SK-N-SH treated with all-trans-retinoic acid at 6 μM for 48 hours (cell line): Measurements from ENCODE around the gene KLF5.

ENCODE experiments used
- ATAC-seq: fragments of 200-7000 bp; cut with Tn5 transposase; 3 replicates; pipeline ENCODE4 v1.9.1; 2020; ENCODE audit warnings: mild to moderate bottlenecking, moderate library complexity
- ARNTL ChIP-seq: fragments of 450-650 bp; formaldehyde crosslinking; IDR thresholded peaks from 2 replicates; pipeline ENCODE4 v1.5.0; 2020; ENCODE audit warnings: low read depth, mild to moderate bottlenecking, moderate library complexity, borderline replicate concordance
- BACH2 ChIP-seq: fragments of 250-450 bp; sonication (Bioruptor Pico); IDR thresholded peaks from 2 replicates; pipeline ENCODE4 v1.9.0; 2021; ENCODE audit warnings: mild to moderate bottlenecking, borderline replicate concordance
- CSDC2 ChIP-seq: fragments of 250-450 bp; sonication (Bioruptor Pico); IDR thresholded peaks from 2 replicates; pipeline ENCODE4 v1.5.0; 2020; ENCODE audit warnings: mild to moderate bottlenecking, moderate library complexity
- ESRRG ChIP-seq: fragments of 250-450 bp; sonication (Bioruptor Pico); IDR thresholded peaks from 2 replicates; pipeline ENCODE4 v1.6.1; 2021; ENCODE audit warnings: mild to moderate bottlenecking
- ISL1 ChIP-seq: fragments of 250-450 bp; sonication (Bioruptor Pico); IDR thresholded peaks from 2 replicates; pipeline ENCODE4 v2.1.2; 2022; ENCODE audit warnings: mild to moderate bottlenecking, moderate library complexity
- OSR1 ChIP-seq: fragments of 250-450 bp; sonication (Bioruptor Pico); IDR thresholded peaks from 2 replicates; pipeline ENCODE4 v1.8.0; 2022; ENCODE audit warnings: moderate library complexity, mild to moderate bottlenecking, inconsistent platforms
- PPARA ChIP-seq: fragments of 250-450 bp; sonication (Bioruptor Pico); IDR thresholded peaks from 2 replicates; pipeline ENCODE4 v1.5.0; 2020; ENCODE audit warnings: mild to moderate bottlenecking, borderline replicate concordance
- RARB ChIP-seq: fragments of 250-450 bp; sonication (Bioruptor Pico); IDR thresholded peaks from 2 replicates; pipeline ENCODE4 v1.8.0; 2021; ENCODE audit warnings: mild to moderate bottlenecking, moderate library complexity
- SNAI2 ChIP-seq: fragments of 250-450 bp; sonication (Bioruptor Pico); IDR thresholded peaks from 2 replicates; pipeline ENCODE4 v1.5.0; 2020; ENCODE audit warnings: mild to moderate bottlenecking, moderate library complexity
- TCF4 ChIP-seq: fragments of 250-450 bp; sonication (Bioruptor Pico); IDR thresholded peaks from 2 replicates; pipeline ENCODE4 v1.8.0; 2021; ENCODE audit warnings: mild to moderate bottlenecking, moderate library complexity, borderline replicate concordance
- TOX ChIP-seq: fragments of 250-450 bp; sonication (Bioruptor Pico); IDR thresholded peaks from 2 replicates; pipeline ENCODE4 v1.8.0; 2021; ENCODE audit warnings: mild to moderate bottlenecking, moderate library complexity, borderline replicate concordance
- ZC3H10 ChIP-seq: fragments of 250-450 bp; sonication (Bioruptor Pico); IDR thresholded peaks from 2 replicates; pipeline ENCODE4 v1.5.1; 2021; ENCODE audit warnings: mild to moderate bottlenecking, moderate library complexity
- ZFP30 ChIP-seq: fragments of 450-650 bp; formaldehyde crosslinking; IDR thresholded peaks from 2 replicates; pipeline ENCODE4 v1.5.0; 2022; ENCODE audit warnings: mild to moderate bottlenecking, moderate library complexity
- ZNF565 ChIP-seq: fragments of 450-650 bp; formaldehyde crosslinking; conservative IDR thresholded peaks from 2 replicates; pipeline ENCODE4 v1.5.0; 2020; ENCODE audit warnings: low read depth, mild to moderate bottlenecking, moderate library complexity
- ZNF70 ChIP-seq: fragments of 450-650 bp; formaldehyde crosslinking; IDR thresholded peaks from 2 replicates; pipeline ENCODE4 v1.5.0; 2020; ENCODE audit warnings: mild to moderate bottlenecking, moderate library complexity
- ZNF8 ChIP-seq: fragments of 450-650 bp; formaldehyde crosslinking; IDR thresholded peaks from 2 replicates; pipeline ENCODE4 v1.5.0; 2020; ENCODE audit warnings: mild to moderate bottlenecking, moderate library complexity
- TF ChIP-seq, protein P1 (sequence below): fragments of 250-450 bp; sonication (Bioruptor Pico); IDR thresholded peaks from 2 replicates; pipeline ENCODE4 v1.8.0; 2020; ENCODE audit warnings: mild to moderate bottlenecking, moderate library complexity, borderline replicate concordance
- TF ChIP-seq, protein P2 (sequence below): fragments of 250-450 bp; sonication (Bioruptor Pico); IDR thresholded peaks from 2 replicates; pipeline ENCODE4 v1.8.0; 2021; ENCODE audit warnings: low read depth, mild to moderate bottlenecking, moderate library complexity, borderline replicate concordance
- TF ChIP-seq, protein P3 (sequence below): fragments of 250-450 bp; sonication (Bioruptor Pico); IDR thresholded peaks from 2 replicates; pipeline ENCODE4 v1.5.0; 2020; ENCODE audit warnings: mild to moderate bottlenecking, moderate library complexity
- TF ChIP-seq, protein P4 (sequence below): fragments of 250-450 bp; sonication (Bioruptor Pico); IDR thresholded peaks from 2 replicates; pipeline ENCODE4 v1.5.1; 2021; ENCODE audit warnings: mild to moderate bottlenecking, moderate library complexity
- TF ChIP-seq, protein P5 (sequence below): fragments of 250-450 bp; sonication (Bioruptor Pico); IDR thresholded peaks from 2 replicates; pipeline ENCODE4 v1.5.1; 2020; ENCODE audit warnings: low read depth, mild to moderate bottlenecking, moderate library complexity

KLF5 gene

DNA sequence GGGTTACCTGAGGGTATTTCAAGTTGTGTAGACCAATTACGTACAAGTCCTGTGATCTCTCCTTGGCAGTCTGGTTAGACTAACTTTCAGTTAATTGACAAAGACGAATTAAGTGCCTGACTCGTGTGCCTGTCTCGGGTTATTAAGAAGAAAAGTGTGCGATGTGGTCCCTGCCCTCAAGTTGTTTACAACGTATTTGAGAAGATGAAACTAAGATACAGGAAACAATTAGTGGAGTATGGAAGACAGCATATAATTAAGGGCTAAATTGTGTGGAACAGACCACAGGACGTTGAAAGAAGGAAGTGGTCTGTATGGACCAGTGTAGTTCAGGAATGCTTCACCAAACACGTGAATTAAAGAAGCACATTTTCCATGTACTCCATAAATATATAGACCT lies 49.2 kb downstream of the KLF5 start (continued):
- TF ChIP-seq, protein P1, sequence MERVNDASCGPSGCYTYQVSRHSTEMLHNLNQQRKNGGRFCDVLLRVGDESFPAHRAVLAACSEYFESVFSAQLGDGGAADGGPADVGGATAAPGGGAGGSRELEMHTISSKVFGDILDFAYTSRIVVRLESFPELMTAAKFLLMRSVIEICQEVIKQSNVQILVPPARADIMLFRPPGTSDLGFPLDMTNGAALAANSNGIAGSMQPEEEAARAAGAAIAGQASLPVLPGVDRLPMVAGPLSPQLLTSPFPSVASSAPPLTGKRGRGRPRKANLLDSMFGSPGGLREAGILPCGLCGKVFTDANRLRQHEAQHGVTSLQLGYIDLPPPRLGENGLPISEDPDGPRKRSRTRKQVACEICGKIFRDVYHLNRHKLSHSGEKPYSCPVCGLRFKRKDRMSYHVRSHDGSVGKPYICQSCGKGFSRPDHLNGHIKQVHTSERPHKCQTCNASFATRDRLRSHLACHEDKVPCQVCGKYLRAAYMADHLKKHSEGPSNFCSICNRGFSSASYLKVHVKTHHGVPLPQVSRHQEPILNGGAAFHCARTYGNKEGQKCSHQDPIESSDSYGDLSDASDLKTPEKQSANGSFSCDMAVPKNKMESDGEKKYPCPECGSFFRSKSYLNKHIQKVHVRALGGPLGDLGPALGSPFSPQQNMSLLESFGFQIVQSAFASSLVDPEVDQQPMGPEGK = no peak
- no peak for TF ChIP-seq ARNTL (CRISPR knock-in tag)

DNA sequence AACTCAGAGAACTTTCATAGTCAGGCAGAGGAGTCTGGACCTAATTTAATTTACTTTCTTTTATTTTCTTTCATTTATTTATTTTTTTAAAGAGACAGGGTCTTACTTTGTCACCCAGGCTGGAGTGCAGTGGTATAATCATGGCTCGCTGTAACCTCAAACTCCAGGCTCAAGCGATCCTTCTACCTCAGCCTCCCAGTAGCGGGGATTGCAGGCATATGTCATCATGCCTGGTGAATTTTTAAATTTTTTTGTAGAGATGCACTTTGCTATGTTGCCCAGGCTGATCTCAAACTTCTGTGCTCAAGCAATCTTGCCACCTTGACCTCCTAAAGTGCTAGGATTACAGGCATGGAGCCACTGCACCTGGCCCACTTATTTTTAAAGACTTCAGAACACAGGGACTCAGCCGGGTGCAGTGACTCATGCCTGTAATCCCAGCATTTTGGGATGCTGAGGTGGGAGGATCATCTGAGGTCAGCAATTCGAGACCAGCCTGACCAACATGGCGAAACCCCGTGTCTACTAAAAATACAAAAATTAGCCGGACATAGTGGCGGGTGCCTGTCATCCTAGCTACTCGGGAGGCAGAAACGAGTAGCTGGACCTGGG lies 50.6 kb downstream of the KLF5 start:
- TF ChIP-seq ISL1 (CRISPR knock-in tag) = no peak
- TF ChIP-seq ZNF565 = no peak
- no peak for TF ChIP-seq ARNTL (CRISPR knock-in tag)
- TF ChIP-seq TCF4 (CRISPR knock-in tag) = no peak
- TF ChIP-seq RARB (CRISPR knock-in tag) = no peak
- no peak for TF ChIP-seq PPARA (CRISPR knock-in tag)
- TF ChIP-seq, protein P2, sequence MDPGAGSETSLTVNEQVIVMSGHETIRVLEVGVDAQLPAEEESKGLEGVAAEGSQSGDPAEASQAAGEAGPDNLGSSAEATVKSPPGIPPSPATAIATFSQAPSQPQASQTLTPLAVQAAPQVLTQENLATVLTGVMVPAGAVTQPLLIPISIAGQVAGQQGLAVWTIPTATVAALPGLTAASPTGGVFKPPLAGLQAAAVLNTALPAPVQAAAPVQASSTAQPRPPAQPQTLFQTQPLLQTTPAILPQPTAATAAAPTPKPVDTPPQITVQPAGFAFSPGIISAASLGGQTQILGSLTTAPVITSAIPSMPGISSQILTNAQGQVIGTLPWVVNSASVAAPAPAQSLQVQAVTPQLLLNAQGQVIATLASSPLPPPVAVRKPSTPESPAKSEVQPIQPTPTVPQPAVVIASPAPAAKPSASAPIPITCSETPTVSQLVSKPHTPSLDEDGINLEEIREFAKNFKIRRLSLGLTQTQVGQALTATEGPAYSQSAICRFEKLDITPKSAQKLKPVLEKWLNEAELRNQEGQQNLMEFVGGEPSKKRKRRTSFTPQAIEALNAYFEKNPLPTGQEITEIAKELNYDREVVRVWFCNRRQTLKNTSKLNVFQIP (CRISPR knock-in tag) = no peak
- TF ChIP-seq ESRRG = no peak
- TF ChIP-seq, protein P1 = no peak
- no peak for TF ChIP-seq ZFP30 (CRISPR knock-in tag)
- TF ChIP-seq CSDC2 (CRISPR knock-in tag) = no peak
- TF ChIP-seq ZNF70 = no peak
- TF ChIP-seq, protein P3, sequence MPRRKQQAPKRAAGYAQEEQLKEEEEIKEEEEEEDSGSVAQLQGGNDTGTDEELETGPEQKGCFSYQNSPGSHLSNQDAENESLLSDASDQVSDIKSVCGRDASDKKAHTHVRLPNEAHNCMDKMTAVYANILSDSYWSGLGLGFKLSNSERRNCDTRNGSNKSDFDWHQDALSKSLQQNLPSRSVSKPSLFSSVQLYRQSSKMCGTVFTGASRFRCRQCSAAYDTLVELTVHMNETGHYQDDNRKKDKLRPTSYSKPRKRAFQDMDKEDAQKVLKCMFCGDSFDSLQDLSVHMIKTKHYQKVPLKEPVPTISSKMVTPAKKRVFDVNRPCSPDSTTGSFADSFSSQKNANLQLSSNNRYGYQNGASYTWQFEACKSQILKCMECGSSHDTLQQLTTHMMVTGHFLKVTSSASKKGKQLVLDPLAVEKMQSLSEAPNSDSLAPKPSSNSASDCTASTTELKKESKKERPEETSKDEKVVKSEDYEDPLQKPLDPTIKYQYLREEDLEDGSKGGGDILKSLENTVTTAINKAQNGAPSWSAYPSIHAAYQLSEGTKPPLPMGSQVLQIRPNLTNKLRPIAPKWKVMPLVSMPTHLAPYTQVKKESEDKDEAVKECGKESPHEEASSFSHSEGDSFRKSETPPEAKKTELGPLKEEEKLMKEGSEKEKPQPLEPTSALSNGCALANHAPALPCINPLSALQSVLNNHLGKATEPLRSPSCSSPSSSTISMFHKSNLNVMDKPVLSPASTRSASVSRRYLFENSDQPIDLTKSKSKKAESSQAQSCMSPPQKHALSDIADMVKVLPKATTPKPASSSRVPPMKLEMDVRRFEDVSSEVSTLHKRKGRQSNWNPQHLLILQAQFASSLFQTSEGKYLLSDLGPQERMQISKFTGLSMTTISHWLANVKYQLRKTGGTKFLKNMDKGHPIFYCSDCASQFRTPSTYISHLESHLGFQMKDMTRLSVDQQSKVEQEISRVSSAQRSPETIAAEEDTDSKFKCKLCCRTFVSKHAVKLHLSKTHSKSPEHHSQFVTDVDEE = no peak
- no peak for TF ChIP-seq SNAI2 (CRISPR knock-in tag)
- TF ChIP-seq, protein P4, sequence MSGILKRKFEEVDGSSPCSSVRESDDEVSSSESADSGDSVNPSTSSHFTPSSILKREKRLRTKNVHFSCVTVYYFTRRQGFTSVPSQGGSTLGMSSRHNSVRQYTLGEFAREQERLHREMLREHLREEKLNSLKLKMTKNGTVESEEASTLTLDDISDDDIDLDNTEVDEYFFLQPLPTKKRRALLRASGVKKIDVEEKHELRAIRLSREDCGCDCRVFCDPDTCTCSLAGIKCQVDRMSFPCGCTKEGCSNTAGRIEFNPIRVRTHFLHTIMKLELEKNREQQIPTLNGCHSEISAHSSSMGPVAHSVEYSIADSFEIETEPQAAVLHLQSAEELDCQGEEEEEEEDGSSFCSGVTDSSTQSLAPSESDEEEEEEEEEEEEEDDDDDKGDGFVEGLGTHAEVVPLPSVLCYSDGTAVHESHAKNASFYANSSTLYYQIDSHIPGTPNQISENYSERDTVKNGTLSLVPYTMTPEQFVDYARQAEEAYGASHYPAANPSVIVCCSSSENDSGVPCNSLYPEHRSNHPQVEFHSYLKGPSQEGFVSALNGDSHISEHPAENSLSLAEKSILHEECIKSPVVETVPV = no peak
- no peak for TF ChIP-seq OSR1 (CRISPR knock-in tag)
- TF ChIP-seq BACH2 (CRISPR knock-in tag) = no peak
- TF ChIP-seq, protein P5, sequence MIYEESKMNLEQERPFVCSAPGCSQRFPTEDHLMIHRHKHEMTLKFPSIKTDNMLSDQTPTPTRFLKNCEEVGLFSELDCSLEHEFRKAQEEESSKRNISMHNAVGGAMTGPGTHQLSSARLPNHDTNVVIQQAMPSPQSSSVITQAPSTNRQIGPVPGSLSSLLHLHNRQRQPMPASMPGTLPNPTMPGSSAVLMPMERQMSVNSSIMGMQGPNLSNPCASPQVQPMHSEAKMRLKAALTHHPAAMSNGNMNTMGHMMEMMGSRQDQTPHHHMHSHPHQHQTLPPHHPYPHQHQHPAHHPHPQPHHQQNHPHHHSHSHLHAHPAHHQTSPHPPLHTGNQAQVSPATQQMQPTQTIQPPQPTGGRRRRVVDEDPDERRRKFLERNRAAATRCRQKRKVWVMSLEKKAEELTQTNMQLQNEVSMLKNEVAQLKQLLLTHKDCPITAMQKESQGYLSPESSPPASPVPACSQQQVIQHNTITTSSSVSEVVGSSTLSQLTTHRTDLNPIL (CRISPR knock-in tag) = no peak
- no peak for TF ChIP-seq ZC3H10 (CRISPR knock-in tag)
- no peak for ATAC-seq

DNA sequence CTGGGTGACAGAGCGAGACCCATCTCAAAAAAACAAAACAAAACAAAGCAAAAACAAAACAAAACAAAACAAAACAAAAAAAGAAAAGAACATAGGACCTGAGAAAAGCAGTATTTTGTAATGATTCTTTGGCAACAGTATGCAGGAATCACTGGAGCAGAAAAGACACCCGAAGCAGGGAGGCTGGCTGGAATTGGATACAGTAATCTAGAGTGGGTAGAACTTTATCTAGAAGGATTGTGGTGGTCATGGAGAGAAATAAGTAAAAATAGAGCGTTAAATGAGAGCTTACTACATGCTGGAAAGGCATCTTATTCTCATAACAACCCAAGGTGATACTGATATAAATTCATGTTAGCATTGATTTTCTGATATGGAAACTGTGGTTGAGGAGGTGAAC lies 51.2 kb downstream of the KLF5 start:
- ATAC-seq = no peak
- TF ChIP-seq, protein P2 (CRISPR knock-in tag) = no peak
- TF ChIP-seq BACH2 (CRISPR knock-in tag) (no peak), ZC3H10 (CRISPR knock-in tag) (no peak), ZNF8 (CRISPR knock-in tag) (no peak), RARB (CRISPR knock-in tag) (no peak), TCF4 (CRISPR knock-in tag) (no peak), ZNF70 (no peak), ARNTL (CRISPR knock-in tag) (no peak), TOX (CRISPR knock-in tag) (no peak), PPARA (CRISPR knock-in tag) (no peak), OSR1 (CRISPR knock-in tag) (no peak)
- TF ChIP-seq, protein P5 (CRISPR knock-in tag) = no peak
